Neural progenitor cell (in vitro differentiated cells): Measurements from ENCODE around the gene MAST2. TPM values are rescaled to one million over a fixed set of nuclear protein-coding genes. Genes with fewer than 3 reads are reported as not detected.

Experiments used
- DNase-seq: peaks from one replicate; pipeline ENCODE4 v3.0.0-alpha.2; 2016; ENCODE audit warnings: low spot score
- H2AFZ ChIP-seq: fragments of 200-600 bp; sonication (generic); replicated peaks from 2 replicates; pipeline ENCODE4 v1.6.1; 2016; ENCODE audit warnings: antibody characterized with exemption
- H3F3A ChIP-seq: fragments of 200-600 bp; sonication (generic); 2 replicates; pipeline ENCODE4 v1.6.1; 2016; ENCODE audit warnings: antibody characterized with exemption, low read depth
- H3K27ac ChIP-seq: fragments of 200-600 bp; sonication (generic); 2 replicates; pipeline ENCODE4 v1.5.1; 2016; ENCODE audit warnings: mild to moderate bottlenecking
- H3K27me3 ChIP-seq: fragments of 200-600 bp; sonication (generic); 2 replicates; pipeline ENCODE4 v1.6.1; 2016; ENCODE audit warnings: mild to moderate bottlenecking, moderate library complexity
- H3K36me3 ChIP-seq: fragments of 200-600 bp; sonication (generic); 2 replicates; pipeline ENCODE4 v1.5.1; 2016
- H3K4me1 ChIP-seq: fragments of 200-600 bp; sonication (generic); 2 replicates; pipeline ENCODE4 v1.6.1; 2016; ENCODE audit warnings: mixed run types
- H3K4me2 ChIP-seq: fragments of 200-600 bp; sonication (generic); 2 replicates; pipeline ENCODE4 v1.6.1; 2016
- H3K4me3 ChIP-seq: fragments of 200-600 bp; sonication (generic); 2 replicates; pipeline ENCODE4 v1.5.1; 2016
- H3K79me2 ChIP-seq: fragments of 200-600 bp; sonication (generic); 2 replicates; pipeline ENCODE4 v1.6.1; 2016; ENCODE audit warnings: low read depth
- H3K9ac ChIP-seq: fragments of 200-600 bp; sonication (generic); 2 replicates; pipeline ENCODE4 v1.6.1; 2016
- H3K9me3 ChIP-seq: fragments of 200-600 bp; sonication (generic); 2 replicates; pipeline ENCODE4 v1.5.1; 2016; ENCODE audit warnings: low read depth
- H4K20me1 ChIP-seq: fragments of 200-600 bp; sonication (generic); 2 replicates; pipeline ENCODE4 v1.6.1; 2016; ENCODE audit warnings: low read depth
- H3K27ac Mint-ChIP-seq: 3 replicates; pipeline ENCODE4 v1.8.0; 2021; ENCODE audit warnings: mixed read lengths
- H3K27me3 Mint-ChIP-seq: 2 replicates; pipeline ENCODE4 v1.8.0; 2022; ENCODE audit warnings: low read depth, mild to moderate bottlenecking, inconsistent platforms, moderate library complexity, mixed read lengths; ENCODE audit not compliant: insufficient read depth
- H3K36me3 Mint-ChIP-seq: 3 replicates; pipeline ENCODE4 v1.8.0; 2021; ENCODE audit warnings: mixed read lengths
- H3K4me1 Mint-ChIP-seq: 3 replicates; pipeline ENCODE4 v1.8.0; 2021; ENCODE audit warnings: mixed read lengths
- H3K4me3 Mint-ChIP-seq: 3 replicates; pipeline ENCODE4 v1.8.0; 2021; ENCODE audit warnings: mild to moderate bottlenecking, moderate library complexity, mixed read lengths
- H3K9me3 Mint-ChIP-seq: 3 replicates; pipeline ENCODE4 v1.8.0; 2020; ENCODE audit warnings: mixed read lengths
- EZH2 ChIP-seq: fragments of 200-600 bp; sonication (generic); IDR thresholded peaks from 2 replicates; pipeline ENCODE4 v1.6.1; 2017; ENCODE audit warnings: antibody characterized with exemption, mild to moderate bottlenecking, moderate library complexity
- EZH2phosphoT487 ChIP-seq: fragments of 200-600 bp; sonication (generic); IDR thresholded peaks from 2 replicates; pipeline ENCODE4 v1.6.1; 2017; ENCODE audit warnings: antibody characterized with exemption
- total RNA-seq: library from RNA; depleted of rRNA; stranded (reverse); fragments of >200 nt; gene quantifications from 2 replicates; pipeline ENCODE4 v1.2.3, GENCODE V29; 2015; ENCODE audit warnings: low replicate concordance
- TF ChIP-seq, protein P1 (sequence below): fragments of 200-600 bp; sonication (generic); IDR thresholded peaks from 2 replicates; pipeline ENCODE4 v1.5.1; 2017; ENCODE audit warnings: antibody characterized with exemption, mild to moderate bottlenecking

MAST2 gene
- total RNA-seq, 1 donor from 2014 or later: 5.5 TPM

DNA sequence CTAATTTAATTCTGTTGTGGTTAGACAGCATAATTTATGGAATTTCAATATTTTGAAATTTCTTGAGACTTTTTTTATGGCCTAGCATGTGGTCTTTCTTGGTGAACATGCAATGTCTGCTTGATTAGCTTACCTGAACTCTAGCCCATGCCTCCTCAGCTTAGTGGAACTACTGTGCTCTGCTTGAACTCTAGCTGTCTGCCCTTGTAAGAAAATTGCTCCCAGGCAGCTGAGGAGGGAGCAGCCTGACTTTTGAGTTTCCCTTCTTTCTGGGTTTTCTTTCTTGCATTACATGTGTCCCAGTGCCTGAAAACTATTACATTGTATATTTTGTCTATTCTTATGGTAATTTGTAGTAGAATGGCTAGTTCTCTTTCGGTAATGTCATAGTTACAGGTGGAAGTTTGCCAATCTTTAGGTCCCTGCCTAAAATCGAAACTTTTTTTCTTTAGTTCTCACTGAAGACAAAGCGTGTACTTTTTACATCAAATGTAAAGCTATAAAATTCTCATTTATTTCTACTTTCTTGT, 105.3 kb downstream of the MAST2 start:
- Histone ChIP-seq H3K27ac (no peak overlapping the region), H3K4me1 (peaks cover 5% of the 10 kb centered on the region), H4K20me1 (peaks cover 3% of the 10 kb centered on the region), H2AFZ (no peak overlapping the region), H3K9me3 (no peaks in the 10 kb centered on the region), H3F3A (peaks cover 5% of the 10 kb centered on the region), H3K27me3 (no peaks in the 10 kb centered on the region), H3K4me2 (no peak overlapping the region), H3K36me3 (no peaks in the 10 kb centered on the region), H3K79me2 (peaks cover 6% of the 10 kb centered on the region), H3K9ac (no peak overlapping the region), H3K4me3 (no peak overlapping the region)
- Mint-ChIP-seq H3K4me1 (peaks cover 20% of the 10 kb centered on the region), H3K9me3 (no peaks in the 10 kb centered on the region), H3K4me3 (no peak overlapping the region), H3K27me3 (no peaks in the 10 kb centered on the region), H3K36me3 (no peaks in the 10 kb centered on the region), H3K27ac (no peak overlapping the region)
- TF ChIP-seq EZH2phosphoT487: no peak
- no peak for TF ChIP-seq EZH2
- TF ChIP-seq, protein P1, sequence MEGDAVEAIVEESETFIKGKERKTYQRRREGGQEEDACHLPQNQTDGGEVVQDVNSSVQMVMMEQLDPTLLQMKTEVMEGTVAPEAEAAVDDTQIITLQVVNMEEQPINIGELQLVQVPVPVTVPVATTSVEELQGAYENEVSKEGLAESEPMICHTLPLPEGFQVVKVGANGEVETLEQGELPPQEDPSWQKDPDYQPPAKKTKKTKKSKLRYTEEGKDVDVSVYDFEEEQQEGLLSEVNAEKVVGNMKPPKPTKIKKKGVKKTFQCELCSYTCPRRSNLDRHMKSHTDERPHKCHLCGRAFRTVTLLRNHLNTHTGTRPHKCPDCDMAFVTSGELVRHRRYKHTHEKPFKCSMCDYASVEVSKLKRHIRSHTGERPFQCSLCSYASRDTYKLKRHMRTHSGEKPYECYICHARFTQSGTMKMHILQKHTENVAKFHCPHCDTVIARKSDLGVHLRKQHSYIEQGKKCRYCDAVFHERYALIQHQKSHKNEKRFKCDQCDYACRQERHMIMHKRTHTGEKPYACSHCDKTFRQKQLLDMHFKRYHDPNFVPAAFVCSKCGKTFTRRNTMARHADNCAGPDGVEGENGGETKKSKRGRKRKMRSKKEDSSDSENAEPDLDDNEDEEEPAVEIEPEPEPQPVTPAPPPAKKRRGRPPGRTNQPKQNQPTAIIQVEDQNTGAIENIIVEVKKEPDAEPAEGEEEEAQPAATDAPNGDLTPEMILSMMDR: no peak
- no peak for DNase-seq

DNA sequence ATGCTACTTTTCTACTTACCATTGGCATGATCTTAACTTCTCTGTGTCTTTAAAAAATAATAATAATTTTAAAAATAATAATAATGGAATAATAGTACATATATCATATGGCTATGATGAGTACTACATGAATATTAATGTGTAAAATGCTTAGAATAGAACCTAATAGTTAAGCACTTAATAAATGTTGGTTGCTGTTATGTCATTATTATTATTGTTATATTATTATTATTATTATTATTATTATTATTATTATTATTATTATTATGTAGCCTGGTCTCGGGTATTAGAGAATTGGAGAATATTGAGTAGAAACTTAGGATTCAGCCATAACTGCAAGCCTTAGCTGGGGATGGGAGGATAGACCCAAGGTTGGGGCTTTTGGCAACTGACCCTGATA, 108.2 kb downstream of the MAST2 start:
- H3K4me2 ChIP-seq: no peak overlapping the region
- H3K4me3 ChIP-seq: no peak overlapping the region
- peaks cover 27% of the 10 kb centered on the region for H3K4me1 Mint-ChIP-seq
- no peak overlapping the region for H3K9ac ChIP-seq
- no peak for DNase-seq
- peaks cover 6% of the 10 kb centered on the region for H3K4me1 ChIP-seq
- H3K27ac Mint-ChIP-seq: no peak overlapping the region
- H3K9me3 Mint-ChIP-seq: no peaks in the 10 kb centered on the region
- H3K9me3 ChIP-seq: no peaks in the 10 kb centered on the region
- no peak overlapping the region for H3K4me3 Mint-ChIP-seq
- H3K27me3 Mint-ChIP-seq: no peaks in the 10 kb centered on the region
- no peaks in the 10 kb centered on the region for H3K36me3 Mint-ChIP-seq
- no peak overlapping the region for H3K27ac ChIP-seq
- peaks cover 3% of the 10 kb centered on the region for H4K20me1 ChIP-seq
- H3K27me3 ChIP-seq: no peaks in the 10 kb centered on the region
- peaks cover 3% of the 10 kb centered on the region for H3K79me2 ChIP-seq
- no peaks in the 10 kb centered on the region for H3K36me3 ChIP-seq
- TF ChIP-seq EZH2phosphoT487: no peak
- no peak for TF ChIP-seq EZH2
- TF ChIP-seq, protein P1: no peak
- no peak overlapping the region for H2AFZ ChIP-seq
- peaks cover 5% of the 10 kb centered on the region for H3F3A ChIP-seq

DNA sequence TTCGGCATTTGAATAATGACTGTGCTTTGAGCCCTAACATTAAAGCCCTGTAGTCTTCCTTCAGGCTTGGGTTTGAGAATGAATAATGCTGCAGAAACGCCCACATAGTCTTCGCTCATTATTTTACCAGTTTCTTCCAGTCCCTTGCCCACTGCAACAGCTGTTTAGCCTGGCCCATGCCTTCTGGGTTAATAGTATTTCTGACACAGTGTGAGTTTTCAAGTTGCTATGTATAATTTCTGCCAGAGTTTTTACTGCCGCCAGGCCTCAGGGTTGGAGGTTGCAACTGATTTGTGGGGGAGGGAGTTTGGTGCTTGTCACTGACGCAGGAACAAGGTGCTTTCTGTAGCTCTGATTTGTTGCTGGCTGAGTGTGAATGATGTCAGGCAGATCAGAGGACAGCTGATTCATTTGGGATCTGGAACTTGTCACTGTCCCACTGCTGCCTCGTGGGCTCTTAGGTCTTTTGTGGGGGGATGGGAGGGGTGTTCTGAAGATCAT, 109.8 kb downstream of the MAST2 start:
- Histone ChIP-seq H3K4me3 (no peak overlapping the region), H3K27ac (no peak overlapping the region)
- no peak overlapping the region for H3K4me3 Mint-ChIP-seq

More for the DNA sequence above, 109.8 kb downstream of the MAST2 start:
- TF ChIP-seq, protein P1: no peak
- TF ChIP-seq EZH2phosphoT487: no peak
- TF ChIP-seq EZH2: no peak
- Mint-ChIP-seq H3K9me3 (no peaks in the 10 kb centered on the region), H3K27me3 (peaks cover 2% of the 10 kb centered on the region), H3K36me3 (peaks cover 3% of the 10 kb centered on the region), H3K27ac (no peak overlapping the region), H3K4me1 (peaks cover 27% of the 10 kb centered on the region)
- DNase-seq: peak; percentile 16
- Histone ChIP-seq H3K79me2 (peaks cover 3% of the 10 kb centered on the region), H4K20me1 (peaks cover 3% of the 10 kb centered on the region), H3K9me3 (no peaks in the 10 kb centered on the region), H3K4me1 (peaks cover 6% of the 10 kb centered on the region), H3K36me3 (no peaks in the 10 kb centered on the region), H2AFZ (no peak overlapping the region), H3K9ac (no peak overlapping the region), H3K27me3 (no peaks in the 10 kb centered on the region), H3K4me2 (no peak overlapping the region), H3F3A (no peaks in the 10 kb centered on the region)
